OCI-LY7 (cell line): ENCODE results near the gene ATP8B3. TPM values are rescaled to one million over a fixed set of nuclear protein-coding genes. Genes with fewer than 3 reads are reported as not detected.

Source experiments
- BruUV-seq: library from RNA; stranded (reverse); fragments of 400-500 nt; replicated peaks from 2 replicates; lab custom pipeline; 2021; lab: Mats Ljungman, UMichigan
- CTCF ChIA-PET: fragments of 300-600 bp; sonication (Branson Sonifier 250); formaldehyde crosslinking; loops from one replicate; lab custom pipeline; 2022; ENCODE audit warnings: antibody characterized with exemption; ENCODE audit not compliant: unreplicated experiment; lab: Charles Lee
- POLR2A ChIA-PET: fragments of 300-600 bp; sonication (Branson Sonifier 250); formaldehyde crosslinking; loops from one replicate; lab custom pipeline; 2022; ENCODE audit warnings: antibody characterized with exemption; lab: Charles Lee
- DNase-seq: peaks from one replicate; pipeline ENCODE4 v3.0.0-alpha.2; 2015; ENCODE audit warnings: low spot score
- H2AFZ ChIP-seq: fragments of 200-600 bp; sonication (generic), shearing (Covaris generic); 2 replicates; pipeline ENCODE4 v1.6.1; 2014; ENCODE audit warnings: mild to moderate bottlenecking, antibody characterized with exemption, low read length, moderate library complexity
- H3K27ac ChIP-seq: fragments of 200-600 bp; sonication (generic); 2 replicates; pipeline ENCODE4 v1.5.1; 2014; ENCODE audit warnings: mixed run types, low read depth, mild to moderate bottlenecking, moderate library complexity, low read length, inconsistent platforms; ENCODE audit not compliant: poor library complexity, severe bottlenecking
- H3K36me3 ChIP-seq: fragments of 200-600 bp; sonication (generic); 2 replicates; pipeline ENCODE4 v1.6.1; 2014; ENCODE audit warnings: mild to moderate bottlenecking, antibody characterized with exemption, low read length, moderate library complexity, mixed read lengths; ENCODE audit not compliant: insufficient read depth
- H3K4me1 ChIP-seq: fragments of 200-600 bp; sonication (generic); 2 replicates; pipeline ENCODE4 v1.5.1; 2014; ENCODE audit warnings: mild to moderate bottlenecking, low read length; ENCODE audit not compliant: insufficient read depth, poor library complexity, severe bottlenecking
- H3K4me2 ChIP-seq: fragments of 200-600 bp; sonication (generic); 2 replicates; pipeline ENCODE4 v1.6.1; 2014; ENCODE audit warnings: mild to moderate bottlenecking, low read length
- H3K4me3 ChIP-seq: fragments of 200-600 bp; sonication (generic); 2 replicates; pipeline ENCODE4 v1.5.1; 2014; ENCODE audit warnings: mild to moderate bottlenecking, low read depth, low read length; ENCODE audit not compliant: poor library complexity, severe bottlenecking
- H3K79me2 ChIP-seq: fragments of 200-600 bp; sonication (generic); 2 replicates; pipeline ENCODE4 v1.6.1; 2016; ENCODE audit warnings: low read depth, mild to moderate bottlenecking, low read length, moderate library complexity, mixed read lengths; ENCODE audit not compliant: insufficient read depth
- H3K9me2 ChIP-seq: fragments of 200-600 bp; sonication (generic); 2 replicates; pipeline ENCODE4 v1.6.1; 2016; ENCODE audit warnings: mild to moderate bottlenecking, low read length, mixed read lengths; ENCODE audit not compliant: insufficient read depth
- H3K9me3 ChIP-seq: fragments of 200-600 bp; sonication (generic); 2 replicates; pipeline ENCODE4 v1.6.1; 2014; ENCODE audit warnings: mild to moderate bottlenecking, mixed run types, low read length, mixed read lengths
- H4K20me1 ChIP-seq: fragments of 200-600 bp; sonication (generic); 2 replicates; pipeline ENCODE4 v1.6.1; 2014; ENCODE audit warnings: mild to moderate bottlenecking, antibody characterized with exemption, low read length, moderate library complexity, mixed read lengths; ENCODE audit not compliant: insufficient read depth
- CTCF ChIP-seq: fragments of 200-600 bp; sonication (generic); conservative IDR thresholded peaks from 2 replicates; pipeline ENCODE4 v1.5.1; 2014; ENCODE audit warnings: mild to moderate bottlenecking, antibody characterized with exemption, low read length, moderate library complexity, mixed read lengths
- EZH2phosphoT487 ChIP-seq: fragments of 200-600 bp; sonication (generic); IDR thresholded peaks from 2 replicates; pipeline ENCODE4 v1.6.1; 2018; ENCODE audit warnings: low read depth, borderline replicate concordance, mild to moderate bottlenecking, mixed run types, antibody characterized with exemption, low read length, moderate library complexity, mixed read lengths
- intact Hi-C: fragments of 100-400 bp; cut with micrococcal nuclease; formaldehyde crosslinking; loops from one replicate; pipeline ENCODE4 v1.10.0; 2022; ENCODE audit not compliant: unreplicated experiment
- total RNA-seq, 2 experiments: library from RNA; depleted of rRNA in 1 of 2; stranded (reverse); fragments of >200 nt in 1 of 2; shearing (Covaris generic) in 1 of 2; gene quantifications; 2 replicates each; pipeline ENCODE4 v1.2.3, GENCODE V29; 2014 to 2022

The ATP8B3 gene
- total RNA-seq, 2 experiments from 2014 or later, result 5.9 to 19.3 TPM

GRCh38 chr19:1843646-1844394, 31.7 kb upstream of the ATP8B3 start:
- no peak overlapping the region for H3K4me3 ChIP-seq
- H2AFZ ChIP-seq, result no peak overlapping the region
- BruUV-seq, result no TSS peak
- H3K4me1 ChIP-seq, result peaks cover 13% of the 10 kb centered on the region
- H3K27ac ChIP-seq, result no peak overlapping the region
- CTCF ChIA-PET, result no interaction called here
- H3K36me3 ChIP-seq, result peaks cover 32% of the 10 kb centered on the region; the same call in 1 of the 2 replicates
- H3K9me3 ChIP-seq, result no peaks in the 10 kb centered on the region
- peaks cover 13% of the 10 kb centered on the region for H4K20me1 ChIP-seq
- no peak overlapping the region for H3K4me2 ChIP-seq
- POLR2A ChIA-PET, result no interaction called here
- DNase-seq, result no peak
- peaks cover 75% of the 10 kb centered on the region for H3K79me2 ChIP-seq
- intact Hi-C loops, result no loop called here
- H3K9me2 ChIP-seq, result no peaks in the 10 kb centered on the region
- peak; percentile 21; the same call in 1 of the 2 replicates for TF ChIP-seq CTCF
- TF ChIP-seq EZH2phosphoT487, result no peak

GRCh38 chr19:1843116-1843515, 31.0 kb upstream of the ATP8B3 start:
- Histone ChIP-seq H3K4me3 (no peak overlapping the region), H2AFZ (no peak overlapping the region), H4K20me1 (peaks cover 13% of the 10 kb centered on the region), H3K9me2 (no peaks in the 10 kb centered on the region), H3K36me3 (peaks cover 32% of the 10 kb centered on the region; the same call in 1 of the 2 replicates), H3K4me2 (no peak overlapping the region), H3K4me1 (peaks cover 12% of the 10 kb centered on the region), H3K27ac (no peak overlapping the region), H3K79me2 (peaks cover 74% of the 10 kb centered on the region), H3K9me3 (no peaks in the 10 kb centered on the region)
- DNase-seq, result no peak
- BruUV-seq, result no TSS peak
- POLR2A ChIA-PET, result no interaction called here
- TF ChIP-seq CTCF (no peak), EZH2phosphoT487 (no peak)
- intact Hi-C loops, result no loop called here
- CTCF ChIA-PET, result no interaction called here

- no peak overlapping the region for H2AFZ ChIP-seq
- no peak for DNase-seq
- peaks cover 38% of the 10 kb centered on the region; the same call in 1 of the 2 replicates for H3K36me3 ChIP-seq
- H3K9me3 ChIP-seq, result no peaks in the 10 kb centered on the region
- TF ChIP-seq EZH2phosphoT487 (no peak), CTCF (no peak)
- H3K27ac ChIP-seq, result no peak overlapping the region
- H3K4me3 ChIP-seq, result no peak overlapping the region
- intact Hi-C loops, result no loop called here
- H3K79me2 ChIP-seq, result peaks cover 73% of the 10 kb centered on the region
- H3K4me1 ChIP-seq, result peaks cover 4% of the 10 kb centered on the region
- H3K4me2 ChIP-seq, result no peak overlapping the region
- peaks cover under 1% of the 10 kb centered on the region; the same call in 1 of the 2 replicates for H4K20me1 ChIP-seq
- ChIA-PET POLR2A (no interaction called here), CTCF (no interaction called here)
- no peaks in the 10 kb centered on the region for H3K9me2 ChIP-seq
- BruUV-seq, result no TSS peak
Measured at GRCh38 chr19:1841209-1841924, 29.3 kb upstream of the ATP8B3 start.
